ENCODE measurements around the gene DLG3. TPM values are rescaled to one million over a fixed set of nuclear protein-coding genes. Genes with fewer than 3 reads are reported as not detected.

The DLG3 gene
- polyA plus RNA-seq, 1 donor (not counting 4 experiments of a cell fraction or from before 2014, with no cell fraction given) = 10.1 TPM

GRCh38 chrX:70525733-70526132 lies 81.1 kb downstream of the DLG3 start:
- Histone ChIP-seq H3K79me2 (ENCODE audit: control insufficient read depth, insufficient read depth, low read length) (no peaks in the 10 kb centered on the region), H3K4me1 (ENCODE audit: control insufficient read depth, extremely low read depth, insufficient read depth, low read length) (no peaks in the 10 kb centered on the region), H4K20me1 (ENCODE audit: control insufficient read depth, extremely low read depth, insufficient read depth, low read length) (no peaks in the 10 kb centered on the region), H3K27me3 (ENCODE audit: control insufficient read depth, extremely low read depth, insufficient read depth, low read length) (no peaks in the 10 kb centered on the region), H3K27ac (ENCODE audit: control insufficient read depth, insufficient read depth, low read length) (no peak overlapping the region), H3K9ac (ENCODE audit: control insufficient read depth, extremely low read depth, insufficient read depth, low read length) (no peak overlapping the region), H2AFZ (ENCODE audit: control insufficient read depth, low read length) (no peak overlapping the region), H3K4me2 (ENCODE audit: control insufficient read depth, extremely low read depth, insufficient read depth, low read depth, low read length) (no peak overlapping the region), H3K4me3 (ENCODE audit: control insufficient read depth in 2 of 3, extremely low read depth in 1 of 3, insufficient read depth in 2 of 3, low read depth in 1 of 3, low read length in 3 of 3) (no peak overlapping the region), H3K9me3 (ENCODE audit: control insufficient read depth, low read depth, low read length) (no peaks in the 10 kb centered on the region), H3K36me3 (ENCODE audit: control insufficient read depth in 2 of 2, extremely low read depth in 1 of 2, insufficient read depth in 2 of 2, low read length in 2 of 2) (no peaks in the 10 kb centered on the region), H3K9me1 (ENCODE audit: control insufficient read depth, extremely low read depth, insufficient read depth, low read length) (no peaks in the 10 kb centered on the region)
- FAIRE-seq (no peak), DNase-seq (ENCODE audit: low read depth, low spot score) (no peak)
- dilution Hi-C loops (cut with MboI; ENCODE audit: extremely low pct_ligation_motif_present, low sequenced_read_pairs) = no loop called here
- TF ChIP-seq EZH2 (IDR thresholded peaks at IDR 0.05; ENCODE audit: low read length) (no peak), CTCF (optimal IDR thresholded peaks at IDR 0.05 in 1 of 3, IDR thresholded peaks at IDR 0.05 in 1 of 3, conservative IDR thresholded peaks at IDR 0.05 in 1 of 3; ENCODE audit: extremely low read depth in 1 of 3, insufficient read depth in 2 of 3, low read length in 3 of 3) (no peak)

GRCh38 chrX:70527053-70527452 lies 82.4 kb downstream of the DLG3 start:
- H3K9ac ChIP-seq (ENCODE audit: control insufficient read depth, extremely low read depth, insufficient read depth, low read length) = no peak overlapping the region
- no peak overlapping the region for H3K4me3 ChIP-seq (ENCODE audit: control insufficient read depth in 2 of 3, extremely low read depth in 1 of 3, insufficient read depth in 2 of 3, low read depth in 1 of 3, low read length in 3 of 3)
- no peaks in the 10 kb centered on the region for H4K20me1 ChIP-seq (ENCODE audit: control insufficient read depth, extremely low read depth, insufficient read depth, low read length)
- no peak for DNase-seq (ENCODE audit: low read depth, low spot score)
- FAIRE-seq = no peak
- no peaks in the 10 kb centered on the region for H3K4me1 ChIP-seq (ENCODE audit: control insufficient read depth, extremely low read depth, insufficient read depth, low read length)
- no peaks in the 10 kb centered on the region for H3K79me2 ChIP-seq (ENCODE audit: control insufficient read depth, insufficient read depth, low read length)
- TF ChIP-seq CTCF (optimal IDR thresholded peaks at IDR 0.05 in 1 of 3, IDR thresholded peaks at IDR 0.05 in 1 of 3, conservative IDR thresholded peaks at IDR 0.05 in 1 of 3; ENCODE audit: extremely low read depth in 1 of 3, insufficient read depth in 2 of 3, low read length in 3 of 3) = no peak
- no peak for TF ChIP-seq EZH2 (IDR thresholded peaks at IDR 0.05; ENCODE audit: low read length)
- dilution Hi-C loops (cut with MboI; ENCODE audit: extremely low pct_ligation_motif_present, low sequenced_read_pairs) = no loop called here
- no peaks in the 10 kb centered on the region for H3K9me3 ChIP-seq (ENCODE audit: control insufficient read depth, low read depth, low read length)
- H3K9me1 ChIP-seq (ENCODE audit: control insufficient read depth, extremely low read depth, insufficient read depth, low read length) = no peaks in the 10 kb centered on the region
- H2AFZ ChIP-seq (ENCODE audit: control insufficient read depth, low read length) = no peak overlapping the region
- H3K27me3 ChIP-seq (ENCODE audit: control insufficient read depth, extremely low read depth, insufficient read depth, low read length) = no peaks in the 10 kb centered on the region
- no peak overlapping the region for H3K27ac ChIP-seq (ENCODE audit: control insufficient read depth, insufficient read depth, low read length)
- H3K4me2 ChIP-seq (ENCODE audit: control insufficient read depth, extremely low read depth, insufficient read depth, low read depth, low read length) = no peak overlapping the region
- H3K36me3 ChIP-seq (ENCODE audit: control insufficient read depth in 2 of 2, extremely low read depth in 1 of 2, insufficient read depth in 2 of 2, low read length in 2 of 2) = no peaks in the 10 kb centered on the region

Data from keratinocyte (primary cell).